ENCODE data around the gene NAP1L2. TPM values are rescaled to one million over a fixed set of nuclear protein-coding genes. Genes with fewer than 3 reads are reported as not detected.
A peak's percentile ranks its signal among the peaks of the same experiment; 100 is the strongest.

The NAP1L2 gene
- 1 to 10 TPM in 1 of 6 experiments, under 1 TPM in 4, not detected in 1; 0.28 to 2.2 (median 0.62) TPM for total RNA-seq
- long read RNA-seq, result 0 reads

- intact Hi-C loops (cut with DNase I), result no loop called here
- ATAC-seq, result peak; percentile 74 to 94 (median 84)
- 20% methylated on average over 26 of the region's 30 CpGs for WGBS (ENCODE audit: insufficient coverage, low coverage, low lambda C conversion rate, missing lambda C conversion rate)
Observed at GRCh38 chrX:73214426-73215094, at the start of gene NAP1L2. TSS of gene NAP1L2 (minus strand) at chrX:73214851. CDS start at chrX:73214492, 359 bp downstream.

GRCh38 chrX:73262991-73263390 lies 48.3 kb upstream of the NAP1L2 start:
- ATAC-seq (no peak), DNase-seq (no peak)

More at GRCh38 chrX:73214426-73215094, at the start of gene NAP1L2:
- Histone ChIP-seq H3K9me3 (no peaks in the 10 kb centered on the region), H3K27ac (peak within 1 kb of the TSS in 1 of 3 donors; percentile 30), H3K27me3 (peaks cover 0 to 15% of the 10 kb centered on the region in 2 donors), H3K4me3 (peak within 1 kb of the TSS; percentile 20 to 55 (median 33)), H3K36me3 (no peaks in the 10 kb centered on the region), H3K4me1 (no peaks in the 10 kb centered on the region)
- peak; percentile 20 to 51 (median 41) for DNase-seq
- TF ChIP-seq POLR2A (IDR thresholded peaks at IDR 0.05) (no peak), CTCF (IDR thresholded peaks at IDR 0.05) (no peak)

GRCh38 chrX:73239242-73239641 lies 24.6 kb upstream of the NAP1L2 start:
- no peak for DNase-seq
- intact Hi-C loops (cut with DNase I), result no loop called here
- H3K4me3 ChIP-seq, result no peak overlapping the region
- ATAC-seq, result no peak
- H3K4me1 ChIP-seq, result no peaks in the 10 kb centered on the region
- WGBS (ENCODE audit: insufficient coverage, low coverage, low lambda C conversion rate, missing lambda C conversion rate), result 39% methylated on average over 4 of the region's 5 CpGs
- no peaks in the 10 kb centered on the region for H3K36me3 ChIP-seq
- TF ChIP-seq POLR2A (IDR thresholded peaks at IDR 0.05) (no peak), CTCF (IDR thresholded peaks at IDR 0.05) (no peak)
- no peak overlapping the region for H3K27ac ChIP-seq
- no peaks in the 10 kb centered on the region for H3K27me3 ChIP-seq
- H3K9me3 ChIP-seq, result no peaks in the 10 kb centered on the region

More at GRCh38 chrX:73262991-73263390, 48.3 kb upstream of the NAP1L2 start:
- peak in 3 of 4 donors; percentile 25 to 40 (median 26) for TF ChIP-seq CTCF (IDR thresholded peaks at IDR 0.05)
- TF ChIP-seq POLR2A (IDR thresholded peaks at IDR 0.05), result no peak
- Histone ChIP-seq H3K4me3 (no peak overlapping the region), H3K9me3 (no peaks in the 10 kb centered on the region), H3K27ac (no peak overlapping the region), H3K4me1 (no peaks in the 10 kb centered on the region), H3K36me3 (no peaks in the 10 kb centered on the region), H3K27me3 (no peaks in the 10 kb centered on the region)
- WGBS (ENCODE audit: insufficient coverage, low coverage, low lambda C conversion rate, missing lambda C conversion rate), result 14% methylated on average over 2 of the region's 2 CpGs
- intact Hi-C loops (cut with DNase I), result no loop called here

- 53% methylated on average over 3 of the region's 3 CpGs for WGBS (ENCODE audit: insufficient coverage, low coverage, low lambda C conversion rate, missing lambda C conversion rate)
- Histone ChIP-seq H3K9me3 (no peaks in the 10 kb centered on the region), H3K4me3 (no peak overlapping the region), H3K36me3 (no peaks in the 10 kb centered on the region), H3K27me3 (peaks cover 0 to 15% of the 10 kb centered on the region in 2 donors), H3K27ac (no peak overlapping the region), H3K4me1 (no peaks in the 10 kb centered on the region)
- TF ChIP-seq POLR2A (IDR thresholded peaks at IDR 0.05) (no peak), CTCF (IDR thresholded peaks at IDR 0.05) (no peak)
- no peak for DNase-seq
- intact Hi-C loops (cut with DNase I), result no loop called here
- no peak for ATAC-seq
Observed at GRCh38 chrX:73217621-73218020, 3.0 kb upstream of the NAP1L2 start.
